Upper lobe of right lung (tissue), 1 donor: ENCODE measurements around the gene NRXN3. TPM values are rescaled to one million over a fixed set of nuclear protein-coding genes. Genes with fewer than 3 reads are reported as not detected.

Experiments used
- ATAC-seq: fragments of 200-7000 bp; cut with Tn5 transposase; one replicate; pipeline ENCODE4 v1.9.1; 2020; ENCODE audit warnings: mild to moderate bottlenecking, moderate library complexity
- DNase-seq: peaks from one replicate; pipeline ENCODE4 v3.0.0-alpha.2; 2020
- H3K27ac ChIP-seq: fragments of 200-600 bp; one replicate; pipeline ENCODE4 v1.8.0; 2022
- H3K27me3 ChIP-seq: fragments of 200-600 bp; one replicate; pipeline ENCODE4 v1.8.0; 2022; ENCODE audit warnings: mild to moderate bottlenecking
- H3K36me3 ChIP-seq: fragments of 200-600 bp; one replicate; pipeline ENCODE4 v1.8.0; 2022
- H3K4me1 ChIP-seq: fragments of 200-600 bp; one replicate; pipeline ENCODE4 v1.8.0; 2022
- H3K4me3 ChIP-seq: fragments of 200-600 bp; one replicate; pipeline ENCODE4 v1.8.0; 2022; ENCODE audit warnings: mild to moderate bottlenecking
- H3K9me3 ChIP-seq: fragments of 200-600 bp; one replicate; pipeline ENCODE4 v1.8.0; 2022
- intact Hi-C: fragments of 100-400 bp; cut with DNase I; formaldehyde crosslinking; loops from one replicate; pipeline ENCODE4 v1.11.0; 2022
- total RNA-seq: library from RNA; stranded (reverse); fragmentation: NEBNext Ultra II Directional; extraction: Animal tissue kit (Norgen Biotek cat#: 25700); gene quantifications from one replicate; pipeline ENCODE4 v1.2.1, GENCODE V29; 2021
- TF ChIP-seq, protein P1 (sequence below): fragments of 200-600 bp; IDR thresholded peaks from one replicate; pipeline ENCODE4 v1.8.0; 2022; ENCODE audit warnings: antibody characterized with exemption
- donor health status: DM: no; HTN: yes; CAD: no; lungs with severe emphysema.

Gene NRXN3
- total RNA-seq, 1 donor from 2014 or later = 10.0 TPM

DNA sequence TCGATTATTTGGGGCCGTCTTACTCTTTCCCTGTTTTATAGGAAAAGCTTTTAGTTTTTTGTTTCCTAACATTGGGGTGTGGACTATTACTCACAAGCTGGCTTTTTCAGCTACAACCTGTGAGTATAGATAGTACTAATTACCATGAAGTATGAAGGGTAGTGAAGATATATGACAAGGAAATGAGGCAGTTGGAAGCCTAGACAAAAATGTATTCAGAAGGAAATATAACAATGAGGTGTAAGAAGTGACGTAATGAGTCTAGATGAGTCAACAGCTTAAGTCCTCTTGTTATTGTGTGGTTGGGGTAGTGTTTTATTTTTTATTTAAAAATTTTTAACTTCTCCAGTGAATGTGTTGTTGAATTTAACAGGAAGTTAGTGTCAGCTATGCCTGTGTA is 804.5 kb downstream of the NRXN3 start:
- DNase-seq (no peak), ATAC-seq (no peak)
- no peak overlapping the region for H3K4me3 ChIP-seq
- TF ChIP-seq, protein P1, sequence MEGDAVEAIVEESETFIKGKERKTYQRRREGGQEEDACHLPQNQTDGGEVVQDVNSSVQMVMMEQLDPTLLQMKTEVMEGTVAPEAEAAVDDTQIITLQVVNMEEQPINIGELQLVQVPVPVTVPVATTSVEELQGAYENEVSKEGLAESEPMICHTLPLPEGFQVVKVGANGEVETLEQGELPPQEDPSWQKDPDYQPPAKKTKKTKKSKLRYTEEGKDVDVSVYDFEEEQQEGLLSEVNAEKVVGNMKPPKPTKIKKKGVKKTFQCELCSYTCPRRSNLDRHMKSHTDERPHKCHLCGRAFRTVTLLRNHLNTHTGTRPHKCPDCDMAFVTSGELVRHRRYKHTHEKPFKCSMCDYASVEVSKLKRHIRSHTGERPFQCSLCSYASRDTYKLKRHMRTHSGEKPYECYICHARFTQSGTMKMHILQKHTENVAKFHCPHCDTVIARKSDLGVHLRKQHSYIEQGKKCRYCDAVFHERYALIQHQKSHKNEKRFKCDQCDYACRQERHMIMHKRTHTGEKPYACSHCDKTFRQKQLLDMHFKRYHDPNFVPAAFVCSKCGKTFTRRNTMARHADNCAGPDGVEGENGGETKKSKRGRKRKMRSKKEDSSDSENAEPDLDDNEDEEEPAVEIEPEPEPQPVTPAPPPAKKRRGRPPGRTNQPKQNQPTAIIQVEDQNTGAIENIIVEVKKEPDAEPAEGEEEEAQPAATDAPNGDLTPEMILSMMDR = no peak
- no peaks in the 10 kb centered on the region for H3K27me3 ChIP-seq
- no peak overlapping the region for H3K27ac ChIP-seq
- H3K36me3 ChIP-seq = no peaks in the 10 kb centered on the region
- H3K4me1 ChIP-seq = no peaks in the 10 kb centered on the region
- H3K9me3 ChIP-seq = no peaks in the 10 kb centered on the region
- intact Hi-C loops = no loop called here

DNA sequence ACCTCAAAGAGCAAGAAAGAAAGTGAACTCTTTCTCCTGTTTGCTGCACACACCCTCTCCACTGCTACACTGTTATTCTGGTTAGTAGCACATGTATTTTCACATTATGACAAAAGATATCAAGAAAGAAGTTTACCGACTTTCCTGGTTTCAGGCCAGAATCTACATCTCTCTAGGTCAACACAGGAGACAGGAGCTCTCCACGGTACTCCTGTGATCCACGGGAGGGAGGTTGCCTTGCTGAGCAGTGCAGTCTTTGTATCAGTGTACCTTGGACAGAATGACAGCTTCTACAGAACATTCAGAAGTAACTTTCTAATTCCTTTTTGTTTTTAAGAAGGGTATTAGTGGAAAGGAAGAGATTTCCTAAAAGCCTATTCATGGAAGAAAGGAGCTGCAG is 805.6 kb downstream of the NRXN3 start:
- Histone ChIP-seq H3K9me3 (no peaks in the 10 kb centered on the region), H3K27ac (no peak overlapping the region), H3K4me3 (no peak overlapping the region), H3K36me3 (no peaks in the 10 kb centered on the region), H3K27me3 (no peaks in the 10 kb centered on the region), H3K4me1 (no peaks in the 10 kb centered on the region)
- intact Hi-C loops = no loop called here
- DNase-seq = no peak
- no peak for ATAC-seq
- TF ChIP-seq, protein P1 = no peak

DNA sequence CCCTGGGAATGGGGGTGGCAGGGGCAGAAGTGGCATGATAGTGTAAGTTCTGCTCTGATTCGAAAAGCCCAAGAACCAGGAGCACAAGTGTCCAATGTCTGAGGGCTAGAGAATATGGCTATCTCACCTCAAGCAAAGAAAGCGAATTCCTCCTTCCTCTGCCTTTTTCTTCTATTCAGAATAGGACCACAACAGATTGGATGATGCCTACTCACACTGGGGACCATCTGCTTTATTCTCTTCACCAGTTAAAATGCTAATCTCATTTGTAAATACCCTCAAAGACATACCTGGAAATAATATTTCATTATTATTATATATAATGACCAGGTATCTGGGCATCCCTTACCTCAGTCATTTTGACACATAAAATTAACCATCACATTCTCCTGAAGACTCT is 808.7 kb downstream of the NRXN3 start:
- Histone ChIP-seq H3K27ac (no peak overlapping the region), H3K4me1 (no peaks in the 10 kb centered on the region), H3K4me3 (no peak overlapping the region), H3K27me3 (no peaks in the 10 kb centered on the region), H3K9me3 (no peaks in the 10 kb centered on the region), H3K36me3 (no peaks in the 10 kb centered on the region)
- DNase-seq = no peak
- intact Hi-C loops = no loop called here
- TF ChIP-seq, protein P1 = no peak
- ATAC-seq = no peak

DNA sequence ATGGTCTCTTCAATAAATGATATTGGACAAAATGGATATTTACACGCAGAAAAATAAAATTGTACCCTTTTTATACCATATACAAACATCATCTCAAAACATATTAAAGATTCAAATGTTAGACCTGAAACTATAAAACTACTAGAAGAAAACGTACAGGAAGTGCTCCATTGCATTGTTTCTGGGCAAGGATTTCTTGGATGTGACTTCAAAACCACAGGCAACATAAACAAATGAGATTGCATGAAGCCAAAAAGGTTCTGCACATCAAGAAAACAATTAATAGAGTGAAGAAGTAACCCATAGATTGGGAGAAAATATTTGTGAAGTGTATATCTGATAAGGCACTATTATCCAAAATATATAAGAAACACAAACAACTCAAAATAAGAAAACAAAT is 812.4 kb downstream of the NRXN3 start:
- TF ChIP-seq, protein P1 = no peak
- DNase-seq (no peak), ATAC-seq (no peak)
- no peak overlapping the region for H3K27ac ChIP-seq
- H3K36me3 ChIP-seq = no peaks in the 10 kb centered on the region
- peaks cover 10% of the 10 kb centered on the region for H3K27me3 ChIP-seq
- no peaks in the 10 kb centered on the region for H3K9me3 ChIP-seq
- intact Hi-C loops = no loop called here
- no peaks in the 10 kb centered on the region for H3K4me1 ChIP-seq
- no peak overlapping the region for H3K4me3 ChIP-seq

DNA sequence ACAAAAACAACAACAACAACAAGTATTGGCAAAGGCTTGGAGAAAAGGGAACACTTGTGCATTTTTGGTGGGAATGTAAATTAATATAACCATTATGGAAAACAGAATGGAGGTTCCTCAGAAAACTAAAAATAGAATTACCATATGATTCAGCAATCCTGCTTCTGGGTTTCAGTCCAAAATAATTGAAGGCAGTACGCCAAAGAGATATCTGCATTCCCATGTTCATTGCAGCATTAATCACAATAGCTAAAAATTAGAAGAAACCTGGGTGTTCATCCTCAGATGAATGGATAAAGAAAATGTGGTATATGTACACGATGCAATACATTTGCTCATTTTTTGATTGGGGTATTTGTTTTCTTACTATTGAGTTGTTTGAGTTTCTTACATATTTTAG is 813.0 kb downstream of the NRXN3 start:
- Histone ChIP-seq H3K27me3 (peaks cover 10% of the 10 kb centered on the region), H3K4me3 (no peak overlapping the region), H3K4me1 (no peaks in the 10 kb centered on the region), H3K27ac (no peak overlapping the region), H3K9me3 (no peaks in the 10 kb centered on the region), H3K36me3 (no peaks in the 10 kb centered on the region)
- DNase-seq (no peak), ATAC-seq (no peak)
- intact Hi-C loops = no loop called here
- TF ChIP-seq, protein P1 = no peak

DNA sequence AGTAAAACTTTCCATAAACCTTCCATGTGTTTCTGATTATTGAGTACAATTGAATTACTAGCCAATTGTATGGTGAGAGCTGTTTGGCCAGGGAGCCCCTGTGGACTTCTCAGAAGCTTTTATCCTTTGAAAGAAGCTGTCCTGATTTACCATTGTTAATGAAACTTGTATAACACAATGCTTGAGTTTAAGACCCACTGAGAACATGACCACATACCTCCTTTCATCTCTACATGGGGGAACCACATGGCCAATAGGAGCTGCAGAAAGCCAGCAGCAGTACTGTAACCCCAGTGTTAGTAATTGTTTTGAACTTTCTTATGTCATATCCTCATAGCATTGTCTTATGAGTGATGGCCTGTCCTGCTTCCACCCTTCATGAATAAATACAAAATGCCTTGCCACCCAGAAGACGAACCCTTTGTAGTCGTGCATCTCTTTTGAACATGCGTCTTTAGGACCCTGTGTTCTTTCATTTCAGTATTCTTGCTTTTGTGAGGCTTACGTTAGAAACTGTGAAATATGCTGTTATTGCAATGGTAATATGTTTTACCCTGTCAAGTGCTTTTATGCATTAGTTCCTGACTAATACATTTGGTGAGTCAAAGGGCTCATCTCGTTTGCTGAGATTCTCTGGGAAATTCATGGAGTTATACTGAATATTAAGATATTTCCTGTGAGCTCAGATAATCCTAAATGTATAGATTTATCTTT is 815.7 kb downstream of the NRXN3 start:
- no peak for ATAC-seq
- DNase-seq = no peak
- intact Hi-C loops = no loop called here
- no peak overlapping the region for H3K4me3 ChIP-seq
- H3K36me3 ChIP-seq = no peaks in the 10 kb centered on the region
- no peaks in the 10 kb centered on the region for H3K9me3 ChIP-seq
- TF ChIP-seq, protein P1 = no peak
- no peaks in the 10 kb centered on the region for H3K4me1 ChIP-seq
- H3K27ac ChIP-seq = no peak overlapping the region
- peaks cover 10% of the 10 kb centered on the region for H3K27me3 ChIP-seq
